NK-92 treated with Interleukin-12 subunit alpha and Interleukin-12 subunit beta, amount 100 ng/mL, for 24 hours (cell line): ENCODE measurements around the gene CEP78.
"Not testable (repeated sequence)": the region's sequence is repeated elsewhere in the genome, so short reads cannot be mapped to it uniquely, and the experiment has no call there.

Experiments used
- DNase-seq: peaks from one replicate; lab custom pipeline; 2025; lab: John Stamatoyannopoulos, UW

The CEP78 gene, protein sequence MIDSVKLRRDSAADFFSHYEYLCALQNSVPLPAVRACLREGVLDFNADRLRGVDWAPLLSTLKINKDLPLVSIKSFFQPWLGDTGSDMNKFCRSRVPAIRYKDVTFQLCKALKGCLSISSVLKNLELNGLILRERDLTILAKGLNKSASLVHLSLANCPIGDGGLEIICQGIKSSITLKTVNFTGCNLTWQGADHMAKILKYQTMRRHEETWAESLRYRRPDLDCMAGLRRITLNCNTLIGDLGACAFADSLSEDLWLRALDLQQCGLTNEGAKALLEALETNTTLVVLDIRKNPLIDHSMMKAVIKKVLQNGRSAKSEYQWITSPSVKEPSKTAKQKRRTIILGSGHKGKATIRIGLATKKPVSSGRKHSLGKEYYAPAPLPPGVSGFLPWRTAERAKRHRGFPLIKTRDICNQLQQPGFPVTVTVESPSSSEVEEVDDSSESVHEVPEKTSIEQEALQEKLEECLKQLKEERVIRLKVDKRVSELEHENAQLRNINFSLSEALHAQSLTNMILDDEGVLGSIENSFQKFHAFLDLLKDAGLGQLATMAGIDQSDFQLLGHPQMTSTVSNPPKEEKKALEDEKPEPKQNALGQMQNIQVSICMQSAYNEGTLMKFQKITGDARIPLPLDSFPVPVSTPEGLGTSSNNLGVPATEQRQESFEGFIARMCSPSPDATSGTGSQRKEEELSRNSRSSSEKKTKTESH

DNA sequence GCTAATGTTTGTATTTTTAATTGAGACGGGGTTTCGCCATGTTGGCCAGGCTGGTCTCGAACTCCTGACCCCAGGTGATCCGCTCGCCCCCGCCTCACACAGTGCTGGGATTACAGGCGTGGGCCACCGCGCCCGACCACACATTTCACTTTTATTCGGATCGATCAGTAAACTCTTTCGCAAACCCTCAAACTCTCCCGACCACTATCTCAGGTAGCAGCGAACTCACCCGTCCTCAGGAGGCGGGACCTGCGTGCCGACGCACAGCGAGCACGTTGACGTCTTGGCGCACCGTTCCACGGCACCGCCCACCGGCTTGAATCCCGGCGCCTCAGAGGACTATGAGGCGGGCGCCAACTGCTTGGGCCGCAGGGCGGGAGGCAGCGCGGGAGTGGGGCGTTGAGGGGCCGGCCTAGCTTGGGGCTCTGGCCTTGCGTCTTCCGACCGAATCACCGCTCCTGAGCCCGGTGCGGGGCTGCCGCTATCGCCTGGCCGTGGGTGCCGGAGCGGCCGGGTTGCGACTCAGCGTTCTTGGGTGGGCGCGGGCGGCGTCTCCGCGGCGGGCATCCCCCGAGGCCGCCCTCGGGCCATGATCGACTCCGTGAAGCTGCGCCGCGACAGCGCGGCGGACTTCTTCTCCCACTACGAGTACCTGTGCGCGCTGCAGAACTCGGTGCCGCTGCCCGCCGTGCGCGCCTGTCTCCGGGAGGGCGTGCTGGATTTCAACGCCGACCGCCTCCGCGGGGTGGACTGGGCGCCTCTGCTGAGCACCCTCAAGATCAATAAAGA lies at the start of gene CEP78:
TSS of gene CEP78 (plus strand) at position 314 of the 789 bp plus-strand sequence. CDS start at position 590, 276 bp downstream.
- peak; percentile 73 for DNase-seq

- no peak for DNase-seq
Observed at GRCh38 chr9:78187763-78188484, 48.0 kb upstream of the CEP78 start.

GRCh38 chr9:78188594-78188993 lies 47.3 kb upstream of the CEP78 start:
- no peak for DNase-seq

- DNase-seq: no peak
Observed at GRCh38 chr9:78189001-78189400, 46.9 kb upstream of the CEP78 start.

- DNase-seq: no peak
Observed at GRCh38 chr9:78189461-78189860, 46.4 kb upstream of the CEP78 start.

DNA sequence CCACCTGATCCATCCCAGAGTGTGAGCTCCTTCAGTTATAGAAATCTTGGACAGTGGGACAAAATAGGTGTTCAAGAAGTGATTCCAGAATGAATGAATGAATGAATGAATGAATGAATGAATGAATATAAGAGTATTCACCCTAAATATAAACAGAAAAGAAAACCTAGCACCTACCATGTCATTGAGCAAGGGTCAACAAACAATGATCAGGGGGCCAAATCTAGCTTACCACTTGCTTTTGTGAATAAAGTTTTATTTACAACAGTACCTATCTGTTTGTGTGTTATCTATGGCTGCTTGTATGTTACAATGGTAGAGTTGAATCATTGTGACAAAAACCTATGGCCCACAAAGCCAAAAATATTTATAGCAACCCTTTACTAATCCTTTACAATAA lies 43.9 kb upstream of the CEP78 start:
- no peak for DNase-seq

- no peak for DNase-seq
Observed at GRCh38 chr9:78196258-78196657, 39.6 kb upstream of the CEP78 start.

DNA sequence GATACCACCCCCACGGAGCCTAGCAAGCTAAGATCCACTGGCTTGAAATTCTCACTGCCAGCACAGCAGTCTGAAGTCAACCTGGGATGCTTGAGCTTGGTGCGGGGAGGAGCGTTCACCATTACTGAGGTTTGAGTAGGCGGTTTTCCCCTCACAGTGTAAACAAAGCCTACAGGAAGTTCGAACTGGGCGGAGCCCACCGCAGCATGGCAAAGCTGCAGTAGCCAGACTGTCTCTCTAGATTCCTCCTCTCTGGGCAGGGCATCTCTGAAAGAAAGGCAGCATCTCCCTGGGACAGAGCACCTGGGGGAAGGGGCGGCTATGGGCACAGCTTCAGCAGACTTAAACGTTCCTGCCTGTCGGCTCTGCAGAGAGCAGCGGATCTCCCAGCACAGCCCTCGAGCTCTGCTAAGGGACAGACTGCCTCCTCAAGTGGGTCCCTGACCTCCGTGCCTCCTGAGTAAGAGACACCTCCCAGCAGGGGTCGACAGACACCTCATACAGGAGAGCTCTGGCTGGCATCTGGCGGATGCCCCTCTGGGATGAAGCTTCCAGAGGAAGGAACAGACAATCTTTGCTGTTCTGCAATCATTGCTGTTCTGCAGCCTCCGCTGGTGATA lies 34.6 kb upstream of the CEP78 start:
- not testable (repeated sequence) for DNase-seq

DNA sequence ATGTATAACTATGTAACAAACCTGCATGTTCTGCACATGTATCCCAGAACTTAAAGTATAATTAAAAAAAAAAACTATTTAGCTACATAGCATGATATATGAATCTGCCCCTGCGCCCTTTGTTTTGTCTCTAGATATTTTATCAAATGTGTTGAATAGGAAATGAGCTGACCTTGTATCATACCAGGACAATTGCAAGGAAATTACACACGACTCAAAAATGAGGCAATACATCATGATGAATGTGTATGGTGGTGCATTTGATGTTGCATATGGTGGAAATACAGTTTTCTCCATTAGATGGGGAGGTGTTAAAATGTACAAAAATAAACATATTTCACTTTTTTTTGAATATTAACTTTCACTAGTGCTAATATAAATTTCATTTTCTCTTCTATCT lies 28.6 kb upstream of the CEP78 start:
- DNase-seq: no peak

- DNase-seq: no peak
Observed at GRCh38 chr9:78207901-78208300, 28.0 kb upstream of the CEP78 start.

GRCh38 chr9:78209127-78209526 lies 26.7 kb upstream of the CEP78 start:
- DNase-seq: no peak

GRCh38 chr9:78210841-78211301 lies 25.0 kb upstream of the CEP78 start:
- DNase-seq: no peak

- DNase-seq: no peak
Observed at GRCh38 chr9:78212868-78213267, 23.0 kb upstream of the CEP78 start.

GRCh38 chr9:78213712-78214111 lies 22.2 kb upstream of the CEP78 start:
- no peak for DNase-seq

DNA sequence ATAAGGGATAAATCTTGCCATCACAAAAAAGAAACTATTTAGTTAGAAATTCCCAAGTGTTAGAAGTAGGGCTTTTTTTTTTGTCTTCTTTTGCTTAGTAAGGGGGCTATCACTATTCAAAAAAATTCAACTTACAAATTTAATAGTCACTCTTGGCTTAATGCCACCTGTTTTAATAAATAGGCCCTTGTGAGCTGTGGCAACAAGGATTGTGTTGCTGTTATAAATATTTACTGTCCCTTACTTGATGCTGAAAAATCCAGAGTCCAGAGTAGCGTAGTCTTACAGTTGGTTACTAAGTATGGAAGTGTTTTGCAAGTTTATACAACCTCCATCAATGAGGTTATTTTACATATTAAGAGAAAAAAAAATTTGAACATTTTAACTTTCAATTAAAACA lies 21.4 kb upstream of the CEP78 start:
- DNase-seq: no peak

- no peak for DNase-seq
Observed at GRCh38 chr9:78215706-78216105, 20.2 kb upstream of the CEP78 start.

- DNase-seq: no peak
Observed at GRCh38 chr9:78218890-78219289, 17.0 kb upstream of the CEP78 start.

DNA sequence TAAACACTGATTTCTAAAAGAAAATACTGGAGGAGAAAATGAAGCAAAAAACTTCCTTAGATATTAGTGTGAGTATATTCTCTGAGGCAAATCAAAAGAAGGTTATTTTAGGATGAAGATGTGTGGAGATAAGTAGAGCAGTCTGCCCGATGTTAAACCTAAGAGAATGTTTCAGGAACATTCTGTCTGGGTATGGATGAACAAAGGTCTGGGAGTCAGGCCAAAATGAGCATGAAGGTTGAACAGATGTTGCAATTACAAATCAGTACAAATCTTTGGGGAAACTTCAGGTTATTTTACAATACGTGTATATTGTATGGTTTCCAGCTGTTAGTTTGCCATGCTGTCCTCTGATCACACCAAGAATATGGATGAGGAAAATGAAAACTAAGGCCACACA lies 14.4 kb upstream of the CEP78 start:
- DNase-seq: no peak

GRCh38 chr9:78221841-78222240 lies 14.0 kb upstream of the CEP78 start:
- DNase-seq: not testable (repeated sequence)

GRCh38 chr9:78230761-78231160 lies 5.1 kb upstream of the CEP78 start:
- no peak for DNase-seq

DNA sequence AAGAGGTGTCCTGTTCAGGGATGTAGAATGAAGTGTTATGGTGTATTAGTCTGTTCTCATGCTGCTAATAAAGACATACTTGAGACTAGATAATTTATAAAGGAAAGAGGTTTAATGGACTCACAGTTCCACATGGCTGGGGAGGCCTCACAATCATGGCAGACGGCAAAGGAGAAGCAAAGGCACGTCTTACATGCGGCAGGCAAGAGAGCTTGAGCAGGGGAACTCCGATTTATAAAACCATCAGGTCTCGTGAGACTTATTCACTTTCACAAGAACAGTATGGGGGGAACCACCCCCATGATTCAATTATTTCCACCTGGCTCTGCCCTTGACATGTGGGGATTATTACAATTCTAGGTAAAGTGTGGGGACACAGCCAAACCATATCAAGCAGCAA lies 3.4 kb upstream of the CEP78 start:
- DNase-seq: not testable (repeated sequence)
